CD14-positive monocyte (primary cell): ENCODE results near the gene CTSE. TPM values are rescaled to one million over a fixed set of nuclear protein-coding genes. Genes with fewer than 3 reads are reported as not detected.

Source experiments
- DNase-seq, 3 donors: peaks; one replicate each; pipeline ENCODE4 v3.0.0-alpha.2; 2011 to 2022
- H2AFZ ChIP-seq: 2 replicates; pipeline ENCODE4 v1.6.0; 2012; ENCODE audit warnings: mild to moderate bottlenecking, low read depth, low read length, inconsistent platforms; ENCODE audit not compliant: insufficient read depth, poor library complexity, severe bottlenecking
- H3K27ac ChIP-seq, 2 donors: 1 replicate in 1 of 2; 2 replicates in 1 of 2; pipeline ENCODE4 v1.5.1; 2012 to 2013; ENCODE audit warnings: low read length in 2 of 2, control low read depth in 1 of 2, inconsistent platforms in 1 of 2, low read depth in 1 of 2, mild to moderate bottlenecking in 1 of 2
- H3K27me3 ChIP-seq, 2 donors: one replicate each; pipeline versions ENCODE4 v1.6.0 to v1.6.1; 2011 to 2013; ENCODE audit warnings: low read length in 2 of 2; ENCODE audit not compliant: control insufficient read depth in 2 of 2, insufficient read depth in 2 of 2
- H3K36me3 ChIP-seq, 2 donors: replicated peaks in 1 of 2; 1 replicate in 1 of 2; 2 replicates in 1 of 2; pipeline versions ENCODE4 v1.5.1 to v1.6.1; 2012 to 2013; ENCODE audit warnings: low read length in 2 of 2, control low read depth in 1 of 2, inconsistent platforms in 1 of 2, mild to moderate bottlenecking in 1 of 2; ENCODE audit not compliant: insufficient read depth in 2 of 2, control insufficient read depth in 1 of 2
- H3K4me1 ChIP-seq, 2 donors: 1 replicate in 1 of 2; 2 replicates in 1 of 2; pipeline versions ENCODE4 v1.5.1 to v1.6.1; 2012 to 2013; ENCODE audit warnings: low read length in 2 of 2, control low read depth in 1 of 2, inconsistent platforms in 1 of 2, mild to moderate bottlenecking in 1 of 2, moderate library complexity in 1 of 2; ENCODE audit not compliant: insufficient read depth in 2 of 2, control insufficient read depth in 1 of 2
- H3K4me2 ChIP-seq: replicated peaks from 2 replicates; pipeline ENCODE3; 2012; ENCODE audit warnings: low read length, moderate library complexity, mild to moderate bottlenecking; ENCODE audit not compliant: poor library complexity, severe bottlenecking; ENCODE audit errors: extremely low read depth
- H3K4me3 ChIP-seq, 3 experiments: fragments of 200-600 bp in 1 of 3; sonication (generic) in 1 of 3; replicated peaks in 1 of 3; 1 replicate in 2 of 3; 2 replicates in 1 of 3; pipeline ENCODE4 v1.5.1; 2011 to 2013; ENCODE audit warnings: low read length in 3 of 3, mild to moderate bottlenecking in 3 of 3, control low read depth in 2 of 3, low read depth in 2 of 3, inconsistent platforms in 1 of 3, moderate library complexity in 1 of 3
- H3K79me2 ChIP-seq: 2 replicates; pipeline ENCODE4 v1.6.0; 2012; ENCODE audit warnings: mild to moderate bottlenecking, control low read depth, inconsistent platforms, low read length, moderate library complexity; ENCODE audit not compliant: insufficient read depth
- H3K9ac ChIP-seq: 2 replicates; pipeline ENCODE4 v1.6.0; 2017; ENCODE audit warnings: low read length, mild to moderate bottlenecking; ENCODE audit not compliant: insufficient read depth, poor library complexity, severe bottlenecking
- H3K9me3 ChIP-seq, 2 donors: replicated peaks in 1 of 2; 1 replicate in 1 of 2; 2 replicates in 1 of 2; pipeline versions ENCODE4 v1.5.1 to v1.6.1; 2012 to 2013; ENCODE audit warnings: low read length in 2 of 2, control low read depth in 1 of 2; ENCODE audit not compliant: control insufficient read depth in 1 of 2, insufficient read depth in 1 of 2
- H4K20me1 ChIP-seq: 2 replicates; pipeline ENCODE4 v1.6.0; 2012; ENCODE audit warnings: mild to moderate bottlenecking, low read length, control low read depth, moderate library complexity; ENCODE audit not compliant: insufficient read depth
- H3K27ac Mint-ChIP-seq, 7 donors: one replicate each; pipeline ENCODE4 v1.8.0; 2020; ENCODE audit warnings: mild to moderate bottlenecking in 7 of 7, mixed read lengths in 7 of 7, moderate library complexity in 6 of 7, inconsistent platforms in 2 of 7
- H3K27me3 Mint-ChIP-seq, 3 donors: one replicate each; pipeline ENCODE4 v1.8.0; 2021 to 2022; ENCODE audit warnings: low read depth in 3 of 3, mild to moderate bottlenecking in 3 of 3, mixed read lengths in 3 of 3, moderate library complexity in 3 of 3, inconsistent platforms in 1 of 3
- H3K36me3 Mint-ChIP-seq, 2 donors: one replicate each; pipeline ENCODE4 v1.8.0; 2020; ENCODE audit warnings: mixed read lengths in 2 of 2, inconsistent platforms in 1 of 2, mild to moderate bottlenecking in 1 of 2
- H3K4me1 Mint-ChIP-seq: one replicate; pipeline ENCODE4 v1.8.0; 2020; ENCODE audit warnings: mild to moderate bottlenecking, mixed read lengths
- H3K4me3 Mint-ChIP-seq, 2 donors: one replicate each; pipeline ENCODE4 v1.8.0; 2020; ENCODE audit warnings: mild to moderate bottlenecking in 2 of 2, mixed read lengths in 2 of 2, moderate library complexity in 1 of 2
- H3K9me3 Mint-ChIP-seq, 7 donors: one replicate each; pipeline ENCODE4 v1.8.0; 2020 to 2022; ENCODE audit warnings: mixed read lengths in 7 of 7, mild to moderate bottlenecking in 6 of 7, moderate library complexity in 6 of 7, inconsistent platforms in 2 of 7
- CTCF ChIP-seq: fragments of 200-600 bp; IDR thresholded peaks from one replicate; pipeline ENCODE4 v1.8.0; 2022; ENCODE audit warnings: antibody characterized with exemption, mild to moderate bottlenecking
- WGBS: methylation state at CpG from one replicate; pipeline ENCODE4 v1.1.5; 2013; ENCODE audit warnings: missing lambda C conversion rate; ENCODE audit not compliant: insufficient coverage; 5-methylcytosine and 5-hydroxymethylcytosine counted together
- intact Hi-C, 2 donors: fragments of 100-400 bp; cut with micrococcal nuclease; formaldehyde crosslinking; loops; one replicate each; pipeline versions ENCODE4 v1.15.0 to v1.15.1; 2023
- polyA plus RNA-seq, 3 donors: library from polyadenylated mRNA; depleted of rRNA in 1 of 3; unstranded in 2 of 3; stranded (reverse) in 1 of 3; fragments of 300-500 nt in 2 of 3; fragments of >200 nt in 1 of 3; fragmentation: Illumina TruSeq in 2 of 3; gene quantifications; 1 replicate in 2 of 3; 2 replicates in 1 of 3; pipeline ENCODE4 v1.2.3, GENCODE V29; 2012 to 2021

The CTSE gene
- polyA plus RNA-seq, 3 donors, result not detected

- peak overlapping the region in 2 of 7 donors; percentile 7 to 50 for H3K27ac Mint-ChIP-seq
- Histone ChIP-seq H2AFZ (peak overlapping the region; percentile 73), H3K27ac (no peak overlapping the region), H3K9ac (no peak overlapping the region), H3K9me3 (no peaks in the 10 kb centered on the region), H3K4me1 (peaks cover 31 to 39% of the 10 kb centered on the region in 2 donors), H3K4me2 (peak overlapping the region; percentile 56), H4K20me1 (no peaks in the 10 kb centered on the region), H3K79me2 (no peaks in the 10 kb centered on the region), H3K4me3 (peak overlapping the region in 2 of 3 experiments; percentile 16 to 47), H3K36me3 (no peaks in the 10 kb centered on the region), H3K27me3 (no peaks in the 10 kb centered on the region)
- peaks cover 0 to 3% (median 0%) of the 10 kb centered on the region in 7 donors for H3K9me3 Mint-ChIP-seq
- peaks cover 3 to 7% (median 4%) of the 10 kb centered on the region in 3 donors for H3K27me3 Mint-ChIP-seq
- DNase-seq, result no peak
- peaks cover 0 to 2% of the 10 kb centered on the region in 2 donors for H3K36me3 Mint-ChIP-seq
- H3K4me1 Mint-ChIP-seq, result peaks cover 43% of the 10 kb centered on the region
- no peak for TF ChIP-seq CTCF
- 0% methylated on average over 4 of the region's 5 CpGs for WGBS
- intact Hi-C loops, result loop anchor here in 1 of 2 donors (10.0 kb wide), 1 partner anchor 50 kb away; no protein-coding TSS in a partner anchor
- H3K4me3 Mint-ChIP-seq, result peak overlapping the region; percentile 75 to 90
Observed at GRCh38 chr1:206035027-206035426, 11.3 kb upstream of the CTSE start.

DNA sequence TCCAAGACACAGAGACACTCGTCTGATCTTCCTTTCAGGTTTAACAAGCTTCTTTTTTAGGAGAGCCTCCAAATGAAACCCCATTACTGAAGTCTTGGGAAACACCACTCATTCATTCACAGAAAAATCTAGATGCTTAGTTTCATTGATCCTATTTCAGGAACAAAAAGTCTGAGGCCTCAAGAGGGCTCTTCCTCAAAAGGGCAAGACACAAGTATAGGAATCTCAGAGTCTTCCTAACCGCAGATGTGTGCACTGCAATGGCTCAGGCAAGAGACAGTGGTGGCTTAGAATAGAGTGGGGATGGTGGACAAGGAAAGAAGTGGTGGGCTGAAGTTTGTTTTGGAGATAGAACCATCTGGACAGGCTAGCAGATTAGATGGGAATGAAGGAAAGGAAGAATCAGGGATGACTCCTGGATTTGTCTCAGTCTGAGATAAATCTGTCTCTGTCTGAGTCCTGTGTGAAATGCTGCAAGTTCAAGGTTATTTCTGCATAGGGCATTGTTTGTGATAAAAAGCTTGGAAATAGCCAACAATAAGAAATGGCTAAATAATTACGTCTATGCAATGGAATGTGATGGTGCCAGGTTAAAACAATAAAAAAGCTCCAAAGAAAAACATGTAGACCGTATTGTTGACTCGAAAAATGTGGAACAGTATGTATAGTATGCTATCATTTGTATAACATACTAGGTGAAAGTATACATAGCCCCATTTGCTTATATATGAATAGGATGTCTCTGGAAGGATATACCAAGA, 8.9 kb upstream of the CTSE start:
- peak; percentile 34 to 44 (median 38) for DNase-seq
- Histone ChIP-seq H3K27ac (no peak overlapping the region), H4K20me1 (no peaks in the 10 kb centered on the region), H3K9ac (no peak overlapping the region), H3K27me3 (no peaks in the 10 kb centered on the region), H3K4me3 (no peak overlapping the region), H3K79me2 (no peaks in the 10 kb centered on the region), H3K4me2 (no peak overlapping the region), H3K9me3 (no peaks in the 10 kb centered on the region), H3K36me3 (no peaks in the 10 kb centered on the region), H2AFZ (no peak overlapping the region), H3K4me1 (peaks cover 24 to 32% of the 10 kb centered on the region in 2 donors)
- Mint-ChIP-seq H3K27me3 (peaks cover 3 to 7% (median 4%) of the 10 kb centered on the region in 3 donors), H3K36me3 (peaks cover 0 to 2% of the 10 kb centered on the region in 2 donors), H3K4me1 (peaks cover 34% of the 10 kb centered on the region), H3K4me3 (no peak overlapping the region), H3K9me3 (peaks cover 0 to 2% (median 0%) of the 10 kb centered on the region in 7 donors), H3K27ac (peak overlapping the region in 2 of 7 donors; percentile 1 to 54)
- TF ChIP-seq CTCF, result no peak
- 10% methylated on average over 2 of the region's 5 CpGs for WGBS
- intact Hi-C loops, result loop anchor here in 1 of 2 donors (5.0 to 10.0 kb wide), 2 partner anchors 48 to 75 kb away; no protein-coding TSS in a partner anchor
